DMS 273 treated with DMSO at 0.1 percent for 48 hours (cell line): Measurements from ENCODE around the gene FAM171A1.
"Not testable (repeated sequence)": the region's sequence is repeated elsewhere in the genome, so short reads cannot be mapped to it uniquely, and the experiment has no call there.

Experiments used
- DNase-seq: peaks from one replicate; lab custom pipeline; 2025; lab: John Stamatoyannopoulos, UW

Gene FAM171A1

GRCh38 chr10:15344256-15344875 lies 26.7 kb downstream of the FAM171A1 start:
- DNase-seq: no peak

DNA sequence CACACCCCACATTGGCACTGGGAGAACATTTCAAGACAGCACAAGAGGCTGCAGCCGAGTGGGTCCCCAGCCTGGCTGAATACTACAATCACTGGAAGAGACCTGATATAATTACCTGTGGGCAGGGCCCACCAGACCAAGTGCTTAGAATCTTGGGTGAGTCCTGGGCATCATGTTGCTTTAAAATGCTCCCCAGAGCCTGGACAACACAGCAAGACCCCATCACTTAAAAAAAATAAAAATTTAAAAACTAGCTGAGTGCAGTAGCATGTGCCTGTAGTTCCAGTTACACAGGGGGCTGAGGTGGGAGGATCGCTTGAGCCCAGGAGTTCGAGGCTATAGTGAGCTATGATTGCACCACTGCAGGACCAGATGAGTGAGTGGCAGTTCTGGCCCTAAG lies 28.1 kb downstream of the FAM171A1 start:
- no peak for DNase-seq

GRCh38 chr10:15341502-15342128 lies 29.5 kb downstream of the FAM171A1 start:
- DNase-seq: no peak

GRCh38 chr10:15339892-15340291 lies 31.2 kb downstream of the FAM171A1 start:
- DNase-seq: no peak

DNA sequence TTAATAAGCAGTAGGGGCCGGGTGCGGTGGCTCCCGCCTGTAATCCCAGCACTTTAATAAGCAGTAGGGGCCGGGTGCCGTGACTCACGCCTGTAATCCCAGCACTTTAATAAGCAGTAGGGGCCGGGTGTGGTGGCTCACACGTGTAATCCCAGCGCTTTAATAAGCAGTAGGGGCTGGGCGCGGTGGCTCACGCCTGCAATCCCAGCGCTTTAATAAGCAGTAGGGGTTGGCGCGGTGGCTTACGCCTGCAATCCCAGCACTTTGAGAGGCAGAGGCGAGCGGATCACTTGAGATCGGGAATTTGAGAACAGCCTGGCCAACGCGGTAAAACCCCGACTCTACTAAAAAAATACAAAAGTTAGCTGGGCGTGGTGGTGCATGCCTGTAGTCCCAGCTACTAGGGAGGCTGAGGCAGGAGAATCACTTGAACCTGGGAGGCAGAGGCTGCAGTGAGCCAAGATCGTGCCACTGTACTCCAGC lies 33.6 kb downstream of the FAM171A1 start:
- DNase-seq: not testable (repeated sequence)

DNA sequence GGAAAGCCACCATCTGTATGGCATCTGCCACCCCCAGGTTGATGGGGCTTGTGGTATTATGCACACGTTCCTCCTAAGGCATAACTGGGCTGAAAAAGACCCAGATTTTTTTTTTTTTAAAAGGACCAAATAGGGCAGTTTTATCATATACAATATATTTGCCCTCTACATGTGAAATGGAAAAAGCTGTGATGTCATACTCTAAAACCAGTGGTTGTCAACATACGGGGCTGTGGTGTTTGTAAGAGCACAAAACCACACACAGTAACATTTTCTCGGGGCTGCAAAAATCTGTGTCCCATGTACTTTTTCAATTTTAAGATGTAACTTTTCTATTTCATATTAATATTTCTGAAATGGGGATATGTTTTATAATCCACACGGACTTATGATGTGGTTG lies 34.9 kb downstream of the FAM171A1 start:
- DNase-seq: no peak

DNA sequence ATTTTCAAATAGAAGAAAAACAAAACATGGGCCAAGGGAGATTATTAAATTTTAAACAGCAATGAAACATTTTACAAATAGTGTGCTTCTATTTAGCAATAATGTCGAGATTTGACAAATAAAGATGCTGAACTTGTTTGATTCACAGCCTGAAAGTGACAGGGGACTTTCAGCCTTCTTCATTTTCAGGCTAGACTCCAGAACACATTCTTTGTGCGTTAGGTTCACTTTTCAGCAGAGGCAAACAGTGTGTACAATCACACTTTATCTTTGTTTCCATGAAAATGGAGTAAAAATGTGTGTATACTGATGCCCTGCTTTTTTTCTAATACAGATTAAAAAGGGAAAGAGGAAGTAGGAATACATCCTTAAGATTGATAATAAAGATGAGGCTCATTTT lies 35.6 kb downstream of the FAM171A1 start:
- DNase-seq: no peak

- no peak for DNase-seq
Measured at GRCh38 chr10:15334650-15335323, 36.3 kb downstream of the FAM171A1 start.

DNA sequence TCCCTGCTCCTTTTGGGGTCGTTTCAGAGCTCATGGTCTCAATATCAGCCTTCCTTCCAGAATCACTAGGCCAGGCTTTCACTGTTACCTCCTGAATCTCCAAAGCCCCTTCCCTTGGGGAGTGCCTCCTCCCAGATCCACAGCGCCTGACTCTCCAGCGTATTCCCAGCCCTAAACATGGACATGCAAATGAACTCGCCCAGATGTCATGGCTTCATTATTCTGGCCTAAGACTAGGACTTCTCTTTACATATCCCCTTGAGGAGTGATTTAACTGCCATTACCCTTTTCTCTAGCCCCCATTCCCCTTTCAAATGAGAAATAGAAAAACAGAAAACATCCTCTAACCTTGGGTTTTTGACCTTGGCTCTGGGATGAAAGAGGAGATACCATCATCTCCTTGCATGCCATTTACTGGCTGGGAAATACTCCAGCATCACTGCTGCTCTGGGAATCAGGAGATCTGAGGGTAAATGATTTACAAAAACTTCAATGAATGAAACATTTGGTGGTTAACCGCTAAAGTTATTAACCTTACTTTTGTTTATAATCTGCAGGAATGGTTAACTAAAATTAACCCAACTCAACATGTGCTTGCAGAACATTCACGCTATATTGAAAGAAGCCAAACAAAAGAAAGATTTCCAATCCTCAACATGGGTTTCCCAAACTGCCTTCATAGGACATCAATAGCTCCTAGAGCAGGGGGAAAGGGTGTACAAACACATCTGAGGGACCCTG lies 37.0 kb downstream of the FAM171A1 start:
- no peak for DNase-seq

- DNase-seq: not testable (repeated sequence)
Measured at GRCh38 chr10:15333181-15333580, 37.9 kb downstream of the FAM171A1 start.

DNA sequence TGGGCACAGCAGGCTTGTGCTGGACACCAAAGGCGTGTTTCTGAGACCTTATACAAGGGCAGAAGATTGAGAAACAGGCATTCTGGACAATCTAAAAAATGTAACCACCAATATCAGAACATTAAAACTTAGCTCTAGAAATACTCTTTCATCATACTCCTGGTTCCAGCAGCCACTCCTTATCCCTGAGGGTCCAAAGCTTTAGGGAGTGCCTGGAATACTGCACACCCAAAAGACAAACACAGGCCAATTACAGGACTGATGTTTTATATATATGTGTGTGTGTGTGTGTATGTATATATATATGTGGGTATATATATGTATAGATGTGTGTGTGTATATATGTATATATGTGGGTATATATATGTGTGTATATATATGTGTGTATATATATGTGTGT lies 39.6 kb downstream of the FAM171A1 start:
- DNase-seq: no peak

DNA sequence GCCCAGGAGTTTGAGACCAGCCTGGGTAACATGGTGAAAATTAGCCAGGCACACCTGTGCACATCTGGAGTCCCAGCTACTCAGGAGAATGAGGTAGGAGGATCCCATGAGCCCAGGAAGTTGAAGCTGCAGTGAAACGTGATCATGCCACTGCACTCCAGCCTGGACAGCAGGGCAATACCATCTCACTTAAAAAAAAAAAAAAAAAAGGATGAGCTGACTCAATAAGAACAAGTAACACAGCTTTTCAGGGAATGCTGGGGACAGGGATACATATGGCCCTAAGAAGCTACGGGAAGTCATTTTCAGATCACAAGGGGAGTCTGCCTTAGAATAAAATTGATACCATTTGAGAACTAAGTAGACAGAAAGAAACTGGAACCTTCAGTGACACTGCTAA lies 41.7 kb downstream of the FAM171A1 start:
- DNase-seq: no peak

DNA sequence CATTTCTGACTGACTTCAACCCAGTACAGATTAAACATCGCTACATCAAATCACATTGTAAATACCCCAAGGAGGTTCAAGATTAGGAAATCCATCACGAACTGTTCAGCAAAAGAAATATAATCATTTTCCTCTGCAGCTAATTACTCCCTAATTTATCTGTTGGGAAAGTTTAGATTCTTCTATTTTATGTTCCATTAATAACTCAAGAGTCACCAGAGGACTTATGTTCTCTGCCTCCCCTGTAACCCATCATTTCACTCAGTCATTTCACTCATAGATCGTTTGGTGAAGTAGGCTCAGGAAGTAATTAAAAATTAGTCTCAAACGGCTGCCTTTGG lies 45.2 kb downstream of the FAM171A1 start:
- no peak for DNase-seq

- DNase-seq: no peak
Measured at GRCh38 chr10:15325243-15325943, 45.7 kb downstream of the FAM171A1 start.

DNA sequence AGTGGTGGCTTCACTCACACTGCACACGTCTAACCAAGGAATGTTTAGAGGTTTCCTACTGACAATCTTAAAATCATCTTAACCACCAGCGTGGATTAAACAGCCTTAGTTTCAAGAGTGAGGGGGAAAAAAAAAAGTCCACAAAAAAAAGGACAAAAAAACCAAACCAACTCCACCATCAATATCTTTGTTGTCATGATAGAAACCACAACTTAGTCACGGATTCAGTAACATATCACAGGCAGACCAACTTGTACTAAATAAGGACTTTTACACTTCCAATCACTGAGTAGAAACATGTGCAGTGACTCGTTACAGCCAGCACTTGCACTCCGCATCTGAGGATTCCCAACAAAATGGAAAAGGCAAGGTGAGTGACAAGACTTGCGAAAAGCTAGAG lies 46.5 kb downstream of the FAM171A1 start:
- no peak for DNase-seq

DNA sequence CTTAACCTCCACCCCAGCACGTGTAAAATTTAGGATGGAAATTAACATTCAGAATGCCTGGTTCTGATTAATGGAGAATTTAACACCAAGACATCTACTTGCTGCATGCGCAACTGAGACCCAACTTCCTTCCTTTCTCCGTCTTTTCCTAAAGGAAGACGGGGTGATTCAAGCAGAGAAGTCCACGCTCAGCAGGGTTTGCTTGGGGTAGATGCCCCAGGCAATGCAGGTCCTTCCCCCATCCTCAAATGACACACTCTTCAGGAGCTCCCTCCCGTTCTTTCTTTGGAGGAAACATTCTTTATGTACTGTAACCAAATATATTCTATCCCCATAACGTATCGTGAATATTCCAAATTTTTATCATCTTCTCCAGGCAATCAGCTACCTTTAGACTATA lies 47.0 kb downstream of the FAM171A1 start:
- DNase-seq: no peak

DNA sequence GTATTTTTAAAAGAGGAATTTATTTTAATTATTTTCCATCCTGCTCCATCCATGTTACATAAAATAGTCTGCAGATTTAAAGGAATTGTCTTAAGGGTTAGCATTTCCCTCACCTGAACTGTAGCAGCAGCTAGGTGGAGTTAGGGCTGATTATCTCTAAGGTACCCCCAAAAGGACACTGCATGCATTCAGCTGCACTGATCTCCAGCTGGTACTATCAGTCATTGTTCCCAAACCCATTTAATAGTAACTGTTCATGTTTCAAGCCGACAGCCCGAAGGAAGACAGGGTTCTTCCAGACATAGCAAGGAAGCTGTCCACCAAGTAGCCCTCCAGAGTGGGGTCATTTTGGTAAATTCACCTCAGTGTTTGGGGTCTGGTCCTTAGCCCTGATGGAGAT lies 48.7 kb downstream of the FAM171A1 start:
- DNase-seq: no peak

- DNase-seq: no peak
Measured at GRCh38 chr10:15321431-15322341, 49.4 kb downstream of the FAM171A1 start.

DNA sequence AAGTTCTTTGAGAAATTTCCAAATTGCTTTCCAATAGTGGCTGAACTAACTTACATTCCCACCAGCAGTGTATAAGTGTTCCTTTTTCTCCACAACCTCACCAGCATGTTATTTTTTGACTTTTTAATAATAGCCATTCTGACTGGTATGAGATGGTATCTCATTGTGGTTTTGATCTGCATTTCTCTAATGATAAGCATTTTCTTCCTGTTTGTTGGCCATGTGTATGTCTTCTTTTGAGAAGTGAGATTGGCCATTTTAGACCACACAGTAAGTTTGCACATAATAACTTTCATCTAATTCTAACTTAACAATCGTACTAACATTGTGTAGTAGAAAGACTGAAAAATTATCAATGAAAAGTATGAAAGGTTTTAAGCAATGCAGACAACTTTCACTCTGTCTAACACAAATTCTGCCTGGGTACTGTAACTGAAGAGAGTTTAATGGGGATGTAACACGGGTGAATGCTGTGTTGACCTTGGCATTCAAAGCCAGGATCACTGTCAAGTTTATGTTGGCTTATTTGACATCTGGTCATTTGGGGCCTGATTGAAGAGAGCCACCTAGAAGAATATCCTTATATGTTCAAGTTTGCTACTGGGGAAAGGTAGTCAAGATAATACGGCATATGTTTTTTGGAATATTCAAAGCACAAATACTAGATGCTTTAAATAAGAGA lies 50.4 kb downstream of the FAM171A1 start:
- DNase-seq: no peak

- no peak for DNase-seq
Measured at GRCh38 chr10:15320118-15320517, 51.0 kb downstream of the FAM171A1 start.
